Smooth muscle cell (in vitro differentiated cells): ENCODE measurements around the gene SOX6. TPM values are rescaled to one million over a fixed set of nuclear protein-coding genes. Genes with fewer than 3 reads are reported as not detected.

Experiments
- DNase-seq: peaks from one replicate; lab custom pipeline; 2025; ENCODE audit not compliant: unreplicated experiment; lab: John Stamatoyannopoulos, UW
- H2AFZ ChIP-seq: fragments of 200-600 bp; sonication (generic); 2 replicates; pipeline ENCODE4 v1.6.0; 2016; ENCODE audit warnings: antibody characterized with exemption, low read depth, mild to moderate bottlenecking
- H3F3A ChIP-seq: fragments of 200-600 bp; sonication (generic); 2 replicates; pipeline ENCODE4 v1.6.0; 2017; ENCODE audit warnings: antibody characterized with exemption, low read depth
- H3K27ac ChIP-seq: fragments of 200-600 bp; sonication (generic); 2 replicates; pipeline ENCODE4 v1.5.1; 2016; ENCODE audit warnings: low read depth, mild to moderate bottlenecking
- H3K27me3 ChIP-seq: fragments of 200-600 bp; sonication (generic); 2 replicates; pipeline ENCODE4 v1.6.1; 2016; ENCODE audit warnings: low read depth, mild to moderate bottlenecking
- H3K36me3 ChIP-seq: fragments of 200-600 bp; sonication (generic); 2 replicates; pipeline ENCODE4 v1.5.1; 2016; ENCODE audit warnings: low read depth
- H3K4me1 ChIP-seq: fragments of 200-600 bp; sonication (generic); 2 replicates; pipeline ENCODE4 v1.5.1; 2016; ENCODE audit warnings: low read depth
- H3K4me2 ChIP-seq: fragments of 200-600 bp; sonication (generic); 2 replicates; pipeline ENCODE4 v1.6.0; 2016; ENCODE audit warnings: mild to moderate bottlenecking
- H3K4me3 ChIP-seq: fragments of 200-600 bp; sonication (generic); 2 replicates; pipeline ENCODE4 v1.5.1; 2016; ENCODE audit warnings: mild to moderate bottlenecking
- H3K79me2 ChIP-seq: fragments of 200-600 bp; sonication (generic); 2 replicates; pipeline ENCODE4 v1.6.0; 2016; ENCODE audit warnings: low read depth, mild to moderate bottlenecking
- H3K9ac ChIP-seq: fragments of 200-600 bp; sonication (generic); 2 replicates; pipeline ENCODE4 v1.6.0; 2016; ENCODE audit warnings: low read depth
- H3K9me3 ChIP-seq: fragments of 200-600 bp; sonication (generic); replicated peaks from 2 replicates; pipeline ENCODE4 v1.5.1; 2016; ENCODE audit warnings: low read depth
- H4K20me1 ChIP-seq: fragments of 200-600 bp; sonication (generic); 2 replicates; pipeline ENCODE4 v1.6.0; 2016; ENCODE audit warnings: low read depth
- WGBS: methylation state at CpG from one replicate; pipeline ENCODE4 v1.1.7; 2016; ENCODE audit warnings: low lambda C conversion rate; 5-methylcytosine and 5-hydroxymethylcytosine counted together
- polyA plus RNA-seq: library from polyadenylated mRNA; unstranded; fragments of >200 nt; fragmentation: Nextera tagmentation; extraction: Ambion mirVana; gene quantifications from 2 replicates; pipeline ENCODE4 v1.2.1, GENCODE V29; 2016
- total RNA-seq: library from RNA; depleted of rRNA; stranded (reverse); fragments of >200 nt; gene quantifications from 2 replicates; pipeline ENCODE4 v1.2.3, GENCODE V29; 2014
- TF ChIP-seq, protein P1 (sequence below): fragments of 200-600 bp; sonication (generic); IDR thresholded peaks from 2 replicates; pipeline ENCODE4 v1.5.1; 2017; ENCODE audit warnings: borderline replicate concordance, mild to moderate bottlenecking, antibody characterized with exemption; ENCODE audit not compliant: insufficient read depth, poor library complexity, severe bottlenecking

The SOX6 gene
- total and polyA plus RNA-seq, 2 experiments from 2014 or later, result 11.2 to 27.6 TPM

DNA sequence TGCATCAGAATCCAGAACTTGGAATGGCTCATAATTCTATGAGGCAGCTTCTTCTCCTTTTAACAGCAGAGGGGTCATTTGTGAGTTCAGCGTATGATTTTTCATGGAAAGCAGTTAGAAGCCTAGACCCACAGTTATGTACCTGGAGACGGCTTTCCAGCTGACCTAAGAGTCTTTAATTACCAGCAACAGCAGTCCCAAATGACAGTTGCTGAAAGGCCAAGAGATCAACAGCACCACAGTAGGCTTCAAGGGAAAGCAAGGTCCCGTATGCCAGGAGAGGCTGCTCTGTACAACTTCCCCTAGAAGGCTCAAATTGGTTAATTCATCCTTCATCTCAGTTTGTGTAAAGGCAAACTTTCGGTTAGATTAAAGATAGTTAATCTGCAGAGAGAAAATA lies 363.0 kb downstream of the SOX6 start:
- Histone ChIP-seq H3K9me3 (no peaks in the 10 kb centered on the region), H3K4me2 (no peak overlapping the region), H3K36me3 (no peaks in the 10 kb centered on the region), H3K4me1 (peaks cover 3% of the 10 kb centered on the region), H3K4me3 (no peak overlapping the region), H3F3A (no peaks in the 10 kb centered on the region), H3K79me2 (no peaks in the 10 kb centered on the region), H3K9ac (no peak overlapping the region), H2AFZ (no peak overlapping the region), H3K27me3 (no peaks in the 10 kb centered on the region), H4K20me1 (no peaks in the 10 kb centered on the region), H3K27ac (no peak overlapping the region)
- WGBS, result 79% methylated on average over 4 of the region's 4 CpGs
- TF ChIP-seq, protein P1, sequence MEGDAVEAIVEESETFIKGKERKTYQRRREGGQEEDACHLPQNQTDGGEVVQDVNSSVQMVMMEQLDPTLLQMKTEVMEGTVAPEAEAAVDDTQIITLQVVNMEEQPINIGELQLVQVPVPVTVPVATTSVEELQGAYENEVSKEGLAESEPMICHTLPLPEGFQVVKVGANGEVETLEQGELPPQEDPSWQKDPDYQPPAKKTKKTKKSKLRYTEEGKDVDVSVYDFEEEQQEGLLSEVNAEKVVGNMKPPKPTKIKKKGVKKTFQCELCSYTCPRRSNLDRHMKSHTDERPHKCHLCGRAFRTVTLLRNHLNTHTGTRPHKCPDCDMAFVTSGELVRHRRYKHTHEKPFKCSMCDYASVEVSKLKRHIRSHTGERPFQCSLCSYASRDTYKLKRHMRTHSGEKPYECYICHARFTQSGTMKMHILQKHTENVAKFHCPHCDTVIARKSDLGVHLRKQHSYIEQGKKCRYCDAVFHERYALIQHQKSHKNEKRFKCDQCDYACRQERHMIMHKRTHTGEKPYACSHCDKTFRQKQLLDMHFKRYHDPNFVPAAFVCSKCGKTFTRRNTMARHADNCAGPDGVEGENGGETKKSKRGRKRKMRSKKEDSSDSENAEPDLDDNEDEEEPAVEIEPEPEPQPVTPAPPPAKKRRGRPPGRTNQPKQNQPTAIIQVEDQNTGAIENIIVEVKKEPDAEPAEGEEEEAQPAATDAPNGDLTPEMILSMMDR, result no peak
- no peak for DNase-seq

DNA sequence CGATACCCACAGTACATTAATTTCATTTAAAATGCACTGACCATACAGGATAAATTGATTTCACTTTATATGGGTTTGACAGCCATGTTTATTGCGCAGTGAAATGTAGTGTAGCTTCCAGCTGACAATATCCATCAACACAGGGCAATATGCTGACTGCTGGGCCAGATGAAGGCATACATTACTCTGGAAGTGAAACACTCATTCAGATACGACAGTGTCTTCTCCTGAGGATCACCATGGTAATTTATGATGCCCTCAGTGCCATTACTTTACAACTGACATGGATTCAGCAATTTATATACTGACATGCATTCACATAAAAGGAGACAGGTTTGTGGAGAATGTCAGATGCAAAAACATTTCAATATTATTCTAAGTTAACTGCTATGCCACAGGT lies 365.1 kb downstream of the SOX6 start:
- no peaks in the 10 kb centered on the region for H3K36me3 ChIP-seq
- 93% methylated on average over 3 of the region's 3 CpGs for WGBS
- DNase-seq, result no peak
- no peaks in the 10 kb centered on the region for H3K27me3 ChIP-seq
- peaks cover 11% of the 10 kb centered on the region for H3K4me1 ChIP-seq
- no peaks in the 10 kb centered on the region for H4K20me1 ChIP-seq
- H3K9ac ChIP-seq, result no peak overlapping the region
- no peak overlapping the region for H3K27ac ChIP-seq
- no peaks in the 10 kb centered on the region for H3K79me2 ChIP-seq
- H2AFZ ChIP-seq, result no peak overlapping the region
- no peak overlapping the region for H3K4me2 ChIP-seq
- no peaks in the 10 kb centered on the region for H3K9me3 ChIP-seq
- H3F3A ChIP-seq, result no peaks in the 10 kb centered on the region
- no peak overlapping the region for H3K4me3 ChIP-seq
- TF ChIP-seq, protein P1, result no peak

DNA sequence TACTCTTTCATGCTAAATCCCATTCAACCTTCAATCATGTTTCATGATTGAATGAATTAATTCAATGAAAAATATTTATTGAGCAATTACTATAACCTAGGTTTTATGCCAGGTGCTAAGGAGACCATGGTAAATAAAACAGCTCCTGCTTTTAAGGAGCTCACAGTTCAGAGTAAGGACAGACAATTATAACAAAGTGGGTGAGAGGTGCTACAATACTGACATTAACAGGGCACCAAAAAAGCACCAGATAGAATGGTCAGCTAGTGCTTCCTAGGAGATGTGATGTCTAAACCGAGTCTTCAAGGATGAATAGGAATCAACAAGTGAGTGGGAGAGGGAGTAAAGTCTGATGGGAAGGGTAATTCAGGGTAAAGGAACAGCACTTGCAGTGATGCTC lies 366.7 kb downstream of the SOX6 start:
- H3K27ac ChIP-seq, result no peak overlapping the region
- H3K4me2 ChIP-seq, result no peak overlapping the region
- no peak for DNase-seq
- no peaks in the 10 kb centered on the region for H4K20me1 ChIP-seq
- H3K79me2 ChIP-seq, result no peaks in the 10 kb centered on the region
- H3K4me3 ChIP-seq, result no peak overlapping the region
- TF ChIP-seq, protein P1, result no peak
- H3K9me3 ChIP-seq, result no peaks in the 10 kb centered on the region
- peaks cover 11% of the 10 kb centered on the region for H3K4me1 ChIP-seq
- WGBS, result 79% methylated on average over 1 of the region's 1 CpG
- no peaks in the 10 kb centered on the region for H3K36me3 ChIP-seq
- H3K27me3 ChIP-seq, result no peaks in the 10 kb centered on the region
- no peaks in the 10 kb centered on the region for H3F3A ChIP-seq
- no peak overlapping the region for H2AFZ ChIP-seq
- H3K9ac ChIP-seq, result no peak overlapping the region

DNA sequence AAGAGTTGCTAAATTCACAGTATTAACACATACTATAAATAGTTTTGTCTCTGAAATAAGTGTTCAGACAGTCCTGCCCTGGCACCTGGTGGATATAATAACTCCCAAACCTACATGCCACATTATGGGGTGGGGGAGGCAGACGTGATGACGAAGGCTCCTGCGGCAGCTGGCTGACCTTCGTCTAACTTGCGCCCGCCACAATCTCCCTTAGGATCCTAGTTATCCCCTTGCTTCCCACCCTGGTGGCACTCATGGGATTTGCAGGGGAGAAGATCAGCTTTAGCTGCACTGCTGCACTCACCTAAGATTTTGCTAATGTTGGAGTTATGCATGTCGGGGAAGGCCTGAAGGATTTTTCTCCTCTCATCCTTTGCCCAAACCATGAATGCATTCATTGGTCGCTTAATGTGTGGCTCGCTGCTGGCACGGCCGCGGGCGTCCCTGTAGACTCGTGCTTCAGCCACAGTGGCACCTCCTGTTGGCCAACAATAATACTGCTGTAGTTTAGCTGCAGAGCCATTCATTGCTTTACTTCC lies 367.6 kb downstream of the SOX6 start:
- no peak overlapping the region for H2AFZ ChIP-seq
- no peak for DNase-seq
- TF ChIP-seq, protein P1, result peak; percentile 43
- no peaks in the 10 kb centered on the region for H3K36me3 ChIP-seq
- peak overlapping the region; percentile 15 for H3K27ac ChIP-seq
- H3K27me3 ChIP-seq, result no peaks in the 10 kb centered on the region
- no peak overlapping the region for H3K4me2 ChIP-seq
- H3K4me1 ChIP-seq, result peaks cover 11% of the 10 kb centered on the region
- H3K9me3 ChIP-seq, result no peaks in the 10 kb centered on the region
- H3K79me2 ChIP-seq, result no peaks in the 10 kb centered on the region
- H3K4me3 ChIP-seq, result no peak overlapping the region
- no peak overlapping the region for H3K9ac ChIP-seq
- WGBS, result 49% methylated on average over 14 of the region's 14 CpGs
- no peaks in the 10 kb centered on the region for H4K20me1 ChIP-seq
- H3F3A ChIP-seq, result no peaks in the 10 kb centered on the region
